ENCODE measurements around the gene SRSF1. TPM values are rescaled to one million over a fixed set of nuclear protein-coding genes. Genes with fewer than 3 reads are reported as not detected.

SRSF1 gene
- total RNA-seq, 2 experiments from 2014 or later = 314 to 323 TPM

DNA sequence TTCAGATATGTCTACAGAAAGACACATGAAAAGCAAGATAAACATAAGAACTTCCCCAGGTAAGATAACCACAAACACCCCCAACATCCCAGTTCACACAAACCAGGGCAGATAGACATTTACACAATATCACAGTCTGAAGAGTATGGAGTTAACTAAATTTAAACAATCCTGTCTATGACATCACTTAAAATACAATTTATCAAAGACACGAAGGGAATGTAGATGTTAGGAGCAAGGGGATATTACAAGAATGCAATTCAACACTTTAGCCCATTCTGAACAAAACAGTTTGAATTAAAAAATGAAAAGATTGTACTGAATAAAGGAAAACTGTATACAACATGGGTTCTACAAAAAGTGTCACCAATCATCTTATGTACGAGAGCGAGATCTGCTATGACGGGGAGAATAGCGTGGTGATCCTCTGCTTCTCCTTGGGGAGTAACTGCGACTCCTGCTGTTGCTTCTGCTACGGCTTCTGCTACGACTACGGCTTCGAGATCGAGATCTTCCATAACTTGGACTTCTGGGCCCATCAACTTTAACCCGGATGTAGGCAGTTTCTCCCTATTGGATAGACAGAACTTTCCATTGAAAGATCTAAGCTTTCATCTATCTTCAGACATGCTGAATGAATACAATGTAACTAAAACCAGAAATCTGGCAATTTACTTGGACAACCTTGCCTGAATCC is 1.9 kb downstream of the SRSF1 start:
- DNase-seq = no peak
- H3K36me3 Mint-ChIP-seq = peaks cover 34% of the 10 kb centered on the region
- ATAC-seq (ENCODE audit: low read depth) = no peak
- H3K4me1 Mint-ChIP-seq = peaks cover 47% of the 10 kb centered on the region
- peak overlapping the region; percentile 98 for H3K4me3 Mint-ChIP-seq
- H3K27me3 Mint-ChIP-seq = no peaks in the 10 kb centered on the region
- POLR2A ChIA-PET = interaction anchor here (2.0 to 4.6 kb wide), 3 partner anchors 8 to 155 kb away, joined by 6 to 49 read pairs (median 44); partner anchors contain the start of gene MRPS23
- H3K9me3 Mint-ChIP-seq = no peaks in the 10 kb centered on the region
- H3K27ac Mint-ChIP-seq = peak overlapping the region; percentile 99

DNA sequence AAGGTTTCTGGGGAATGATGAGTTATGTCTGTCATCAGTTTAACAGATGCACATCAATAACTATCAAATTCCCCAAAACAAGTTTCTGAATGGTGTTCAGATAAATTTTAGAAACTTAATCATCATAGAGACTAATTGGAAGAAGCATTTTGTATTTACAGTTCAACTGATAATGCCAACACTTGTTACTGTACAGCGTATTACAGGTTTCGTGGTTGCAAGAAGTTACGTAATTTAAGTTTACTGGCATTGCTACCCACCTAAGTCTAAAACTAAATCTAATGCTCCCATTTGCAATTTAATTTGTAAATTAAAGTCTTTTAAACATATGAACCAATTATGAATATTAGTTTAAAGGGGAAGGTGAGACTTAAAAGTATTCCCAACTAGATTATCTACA is 3.0 kb downstream of the SRSF1 start:
- Mint-ChIP-seq H3K9me3 (no peaks in the 10 kb centered on the region), H3K4me1 (peaks cover 55% of the 10 kb centered on the region), H3K4me3 (peak overlapping the region; percentile 69), H3K36me3 (peaks cover 36% of the 10 kb centered on the region), H3K27me3 (no peaks in the 10 kb centered on the region), H3K27ac (no peak overlapping the region)
- no peak for ATAC-seq (ENCODE audit: low read depth)
- no peak for DNase-seq
- POLR2A ChIA-PET = no interaction called here

DNA sequence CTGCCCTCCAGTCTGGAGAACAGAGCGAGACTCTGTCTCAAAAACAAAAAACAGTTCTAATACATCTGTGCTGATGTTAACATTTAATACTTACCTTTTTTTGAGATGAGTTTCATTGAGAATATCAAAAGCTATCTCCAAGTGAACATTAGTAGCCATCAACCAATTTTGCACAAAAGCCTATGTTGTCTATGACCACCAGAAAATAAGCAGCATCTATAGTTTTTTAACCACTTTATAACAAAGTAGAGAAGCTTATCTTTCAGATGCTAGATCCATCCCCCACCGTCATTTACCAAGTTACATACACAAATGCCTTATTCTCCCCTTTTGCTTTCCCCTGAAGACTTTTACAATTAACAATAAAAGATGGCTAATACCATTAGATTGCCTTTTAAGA is 4.1 kb downstream of the SRSF1 start:
- Mint-ChIP-seq H3K36me3 (peaks cover 40% of the 10 kb centered on the region), H3K27ac (peak overlapping the region; percentile 59), H3K4me1 (peaks cover 52% of the 10 kb centered on the region), H3K4me3 (peak overlapping the region; percentile 5), H3K27me3 (no peaks in the 10 kb centered on the region), H3K9me3 (no peaks in the 10 kb centered on the region)
- POLR2A ChIA-PET = interaction anchor here (1.8 kb wide), 1 partner anchor 13 kb away, joined by 4 read pairs; no protein-coding TSS in a partner anchor
- no peak for ATAC-seq (ENCODE audit: low read depth)
- no peak for DNase-seq

DNA sequence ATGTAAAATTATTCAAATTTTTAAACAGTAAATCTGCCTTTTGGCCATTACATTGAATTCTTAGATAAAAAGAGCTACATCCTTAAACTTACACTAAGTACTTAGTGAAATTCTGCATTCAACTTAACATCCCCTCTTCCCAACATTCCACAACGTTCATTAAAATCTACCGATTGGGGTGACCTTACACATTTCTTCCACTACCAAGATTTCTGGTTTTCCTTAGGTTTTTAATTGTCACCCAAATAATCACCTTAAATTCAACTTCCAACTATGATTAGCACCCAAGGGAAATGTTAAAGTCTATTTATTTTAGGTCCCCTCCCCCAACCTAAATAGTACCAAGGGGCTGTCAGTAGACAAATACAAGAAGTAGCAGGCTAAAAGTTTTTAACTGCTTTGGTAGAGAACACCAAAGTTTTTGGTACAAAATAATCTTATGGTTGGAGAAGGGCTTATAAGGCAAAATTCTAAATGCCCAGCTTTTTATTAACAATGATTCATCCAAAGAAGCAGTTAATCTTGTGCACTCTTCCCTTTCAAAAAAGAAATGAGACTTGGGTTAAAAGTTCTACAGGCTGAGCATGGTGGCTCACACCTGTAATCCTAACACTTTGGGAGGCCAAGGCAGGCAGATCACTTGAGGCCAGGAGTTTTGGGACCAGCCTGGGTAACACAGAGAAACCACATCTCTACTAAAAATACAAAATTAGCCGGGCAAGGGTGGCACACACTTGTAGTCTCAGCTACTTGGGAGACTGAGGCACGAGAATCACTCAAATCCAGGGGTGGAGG is 4.7 kb downstream of the SRSF1 start:
- Mint-ChIP-seq H3K36me3 (peaks cover 41% of the 10 kb centered on the region), H3K27ac (peak overlapping the region; percentile 59), H3K27me3 (no peaks in the 10 kb centered on the region), H3K4me1 (peaks cover 50% of the 10 kb centered on the region), H3K4me3 (peak overlapping the region; percentile 5), H3K9me3 (no peaks in the 10 kb centered on the region)
- DNase-seq (no peak), ATAC-seq (ENCODE audit: low read depth) (no peak)
- POLR2A ChIA-PET = interaction anchor here (1.8 kb wide), 1 partner anchor 12 kb away, joined by 4 read pairs; no protein-coding TSS in a partner anchor

DNA sequence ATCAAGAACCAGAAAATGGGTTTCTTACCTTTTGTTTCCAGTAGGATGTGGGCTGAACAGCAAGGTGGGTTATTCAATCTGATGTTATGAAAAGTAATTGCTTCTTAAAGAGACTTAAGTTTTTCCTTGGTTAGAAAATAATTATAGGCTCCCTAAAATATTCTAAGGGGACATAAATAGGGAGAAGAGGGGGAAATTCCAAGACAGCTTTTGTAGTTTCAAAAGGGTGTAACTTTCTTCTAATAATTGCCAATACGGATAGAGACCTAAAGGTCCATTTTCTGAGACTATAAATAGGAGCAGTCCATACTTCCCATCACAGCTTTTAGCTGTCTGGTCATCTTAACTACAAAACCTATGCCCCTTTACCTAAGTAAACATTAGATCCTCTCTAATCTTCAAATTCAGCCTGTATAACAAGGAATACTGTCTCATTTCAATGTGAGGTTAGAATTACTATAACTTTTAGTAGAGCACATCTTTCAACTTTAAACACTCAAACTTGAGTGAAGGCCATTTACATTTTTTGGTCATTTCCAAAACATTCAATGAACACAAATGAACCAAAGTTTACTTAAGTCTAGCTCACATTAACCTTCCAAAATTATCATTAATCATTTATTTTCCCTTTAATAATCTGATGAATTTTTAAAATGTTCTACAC is 5.5 kb downstream of the SRSF1 start:
- Mint-ChIP-seq H3K36me3 (peaks cover 38% of the 10 kb centered on the region), H3K27me3 (no peaks in the 10 kb centered on the region), H3K4me3 (no peak overlapping the region), H3K9me3 (no peaks in the 10 kb centered on the region), H3K27ac (no peak overlapping the region), H3K4me1 (peaks cover 52% of the 10 kb centered on the region)
- POLR2A ChIA-PET = interaction anchor here (1.8 kb wide), 1 partner anchor 12 kb away, joined by 4 read pairs; no protein-coding TSS in a partner anchor
- DNase-seq = no peak
- ATAC-seq (ENCODE audit: low read depth) = no peak

DNA sequence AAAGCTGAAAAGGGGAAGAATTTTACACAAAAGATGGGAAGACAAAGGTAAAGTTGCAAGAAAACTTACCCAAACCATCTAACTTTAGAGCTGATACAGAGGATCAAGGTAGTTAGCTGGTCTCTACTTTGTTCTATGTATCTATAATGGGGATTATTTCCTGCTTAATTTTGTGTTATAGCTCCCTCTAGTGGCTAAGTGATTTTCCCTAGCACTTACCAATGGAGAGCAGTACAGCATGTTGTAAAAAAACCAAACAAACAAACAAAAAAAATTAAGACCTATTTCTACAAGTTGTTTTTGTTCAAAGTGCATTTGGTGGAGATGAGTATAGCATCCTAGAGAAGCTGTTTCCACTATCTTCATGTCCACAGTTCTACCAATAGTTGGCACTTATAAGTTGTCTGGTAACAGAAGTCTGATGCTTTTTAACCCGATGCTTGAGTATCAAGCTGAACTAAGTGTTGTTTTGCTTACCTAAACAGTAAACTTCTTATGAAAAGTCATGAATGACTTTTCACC is 7.5 kb downstream of the SRSF1 start:
- peaks cover 47% of the 10 kb centered on the region for H3K4me1 Mint-ChIP-seq
- no peaks in the 10 kb centered on the region for H3K9me3 Mint-ChIP-seq
- no peak overlapping the region for H3K27ac Mint-ChIP-seq
- POLR2A ChIA-PET = interaction anchor here (0.6 to 5.8 kb wide), 7 partner anchors 7 to 155 kb away, joined by 4 to 49 read pairs (median 6); partner anchors contain the start of genes DYNLL2, SRSF1 and VEZF1
- peaks cover 20% of the 10 kb centered on the region for H3K36me3 Mint-ChIP-seq
- H3K27me3 Mint-ChIP-seq = no peaks in the 10 kb centered on the region
- DNase-seq (no peak), ATAC-seq (ENCODE audit: low read depth) (peak; percentile 77)
- H3K4me3 Mint-ChIP-seq = no peak overlapping the region

DNA sequence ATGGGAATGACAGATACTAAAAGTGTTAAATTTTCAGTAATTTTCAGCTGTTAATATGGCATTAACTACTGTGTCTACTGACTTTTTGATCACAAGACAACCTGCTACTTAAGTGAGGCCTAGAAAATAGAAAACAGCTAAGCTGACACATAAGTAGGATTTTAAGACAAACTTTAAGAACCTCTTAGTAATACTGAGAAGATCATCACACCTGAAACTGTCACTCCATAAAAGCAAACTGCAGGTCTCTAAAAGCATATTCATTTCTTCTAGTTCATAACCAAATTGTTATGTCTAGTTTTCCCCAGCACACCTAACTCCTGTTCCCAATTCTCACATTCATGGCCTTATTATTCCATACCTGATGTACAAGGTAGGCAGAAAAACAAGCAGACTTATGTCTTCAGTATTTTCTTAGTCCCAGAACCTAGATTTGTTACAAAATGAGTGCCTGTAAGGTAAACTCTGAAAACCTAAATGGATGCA is 8.0 kb downstream of the SRSF1 start:
- POLR2A ChIA-PET = interaction anchor here (0.7 to 5.8 kb wide), 7 partner anchors 8 to 138 kb away, joined by 4 to 49 read pairs (median 7); partner anchors contain the start of genes DYNLL2, SRSF1 and VEZF1
- peaks cover 49% of the 10 kb centered on the region for H3K4me1 Mint-ChIP-seq
- H3K27ac Mint-ChIP-seq = no peak overlapping the region
- no peak for ATAC-seq (ENCODE audit: low read depth)
- H3K4me3 Mint-ChIP-seq = no peak overlapping the region
- DNase-seq = no peak
- H3K9me3 Mint-ChIP-seq = no peaks in the 10 kb centered on the region
- H3K27me3 Mint-ChIP-seq = no peaks in the 10 kb centered on the region
- peaks cover 19% of the 10 kb centered on the region for H3K36me3 Mint-ChIP-seq

DNA sequence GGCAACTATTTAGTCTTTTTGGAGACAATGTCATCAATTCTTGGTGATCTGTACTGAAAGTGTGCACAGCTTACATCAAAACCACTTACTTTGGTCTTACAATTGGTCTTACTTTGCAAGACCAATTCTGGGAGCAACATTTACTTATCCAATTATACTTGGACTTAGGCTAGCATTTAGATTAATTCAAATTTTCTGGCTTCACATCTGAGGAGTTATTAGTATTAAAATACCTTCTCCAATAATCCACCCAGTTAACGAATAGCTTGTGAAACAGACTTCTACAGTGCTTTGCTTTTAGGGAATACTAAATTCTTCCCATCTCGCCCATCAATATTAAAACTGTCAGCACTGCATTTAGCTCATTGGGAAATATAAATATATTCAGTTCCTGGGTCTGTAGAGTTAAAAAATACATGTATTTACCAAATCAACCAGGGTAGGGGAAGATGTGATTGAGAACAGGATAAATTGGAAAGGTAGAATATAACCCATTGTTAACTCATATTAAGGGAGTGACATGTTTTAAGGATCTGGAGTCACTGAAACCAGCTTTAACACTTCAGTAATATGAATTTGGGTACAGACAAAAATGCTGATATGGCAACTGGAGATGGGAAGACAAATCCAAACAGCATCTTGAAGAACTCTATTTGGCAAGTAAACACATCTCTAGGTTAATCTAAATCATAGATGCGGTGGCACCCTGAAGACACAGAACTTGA is 9.8 kb downstream of the SRSF1 start:
- Mint-ChIP-seq H3K9me3 (no peaks in the 10 kb centered on the region), H3K27me3 (no peaks in the 10 kb centered on the region), H3K4me3 (no peak overlapping the region), H3K4me1 (peaks cover 40% of the 10 kb centered on the region), H3K36me3 (peaks cover 12% of the 10 kb centered on the region), H3K27ac (no peak overlapping the region)
- POLR2A ChIA-PET = interaction anchor here (0.6 to 5.8 kb wide), 9 partner anchors 9 to 1622 kb away, joined by 3 to 49 read pairs (median 3); partner anchors contain the start of genes MRPS23 and SRSF1
- no peak for DNase-seq
- ATAC-seq (ENCODE audit: low read depth) = no peak

DNA sequence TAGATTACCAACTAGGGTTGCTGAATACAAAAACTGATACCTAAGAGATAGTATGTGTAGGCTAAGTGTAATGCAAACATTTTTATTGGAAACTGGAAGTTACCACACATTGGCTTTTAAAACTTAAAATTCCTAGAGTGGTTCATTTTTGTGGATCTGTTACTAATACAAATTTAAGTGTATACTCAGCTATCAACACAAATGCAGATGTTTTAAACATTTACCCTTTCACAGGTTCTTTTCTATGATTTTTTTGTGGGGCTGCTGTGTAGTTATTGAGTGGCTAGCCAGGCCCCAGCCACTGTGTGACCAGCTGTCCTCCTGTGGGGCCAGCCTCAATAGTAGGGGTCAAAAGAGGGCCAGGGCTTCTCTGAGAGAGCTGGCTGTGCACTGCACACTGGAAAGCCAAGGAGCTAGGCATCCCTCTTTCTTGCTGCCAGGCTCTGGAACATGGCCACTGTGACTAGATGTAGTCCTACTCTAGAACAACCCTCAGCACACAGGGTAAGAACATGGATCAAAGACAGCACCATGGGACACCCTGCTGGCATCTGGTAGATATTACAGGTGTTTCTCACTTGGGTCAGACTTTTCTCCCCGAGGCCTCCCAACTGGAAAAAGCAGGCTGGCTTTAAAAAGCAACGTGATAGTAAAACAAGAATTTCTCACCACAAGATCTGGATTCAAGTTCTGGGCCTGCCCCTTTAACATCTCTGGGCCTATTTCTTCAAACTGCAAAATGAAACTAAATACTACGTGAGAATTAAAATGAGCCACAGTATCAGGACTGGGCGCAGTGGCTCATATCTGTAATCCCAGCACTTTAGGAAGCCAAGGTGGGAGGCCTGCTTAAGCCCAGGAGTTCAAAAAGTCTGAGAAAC is 11.7 kb downstream of the SRSF1 start:
- Mint-ChIP-seq H3K36me3 (peaks cover 12% of the 10 kb centered on the region), H3K27me3 (no peaks in the 10 kb centered on the region), H3K9me3 (no peaks in the 10 kb centered on the region), H3K27ac (peak overlapping the region; percentile 5), H3K4me3 (no peak overlapping the region), H3K4me1 (peaks cover 34% of the 10 kb centered on the region)
- DNase-seq = no peak
- POLR2A ChIA-PET = interaction anchor here (1.0 to 5.8 kb wide), 4 partner anchors 9 to 147 kb away, joined by 3 to 49 read pairs (median 8); partner anchors contain the start of gene SRSF1
- ATAC-seq (ENCODE audit: low read depth) = peak; percentile 81

DNA sequence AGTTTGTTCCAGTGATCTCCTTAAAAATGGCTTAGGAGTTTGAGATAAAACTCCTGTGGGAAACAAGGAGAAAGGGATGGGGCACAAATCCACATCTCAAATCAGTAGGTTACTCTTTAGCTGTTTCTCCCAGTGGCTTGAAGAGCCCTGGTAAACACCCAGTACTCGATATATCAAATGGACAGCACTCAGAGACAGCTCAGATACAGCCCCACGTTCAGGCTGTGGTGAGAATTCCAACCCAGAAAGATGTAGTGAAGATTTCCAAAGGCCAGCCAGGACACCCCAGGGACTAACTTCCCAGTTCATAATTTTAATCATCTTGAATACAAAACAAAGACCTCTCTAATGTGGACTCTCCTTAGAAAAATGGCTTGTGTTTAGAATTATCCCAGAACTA is 12.6 kb downstream of the SRSF1 start:
- H3K4me1 Mint-ChIP-seq = peaks cover 34% of the 10 kb centered on the region
- ATAC-seq (ENCODE audit: low read depth) = no peak

More for the DNA sequence above, 12.6 kb downstream of the SRSF1 start:
- Mint-ChIP-seq H3K4me3 (no peak overlapping the region), H3K27ac (no peak overlapping the region), H3K9me3 (no peaks in the 10 kb centered on the region), H3K36me3 (peaks cover 12% of the 10 kb centered on the region), H3K27me3 (no peaks in the 10 kb centered on the region)
- no peak for DNase-seq
- POLR2A ChIA-PET = interaction anchor here (1.0 to 5.8 kb wide), 4 partner anchors 12 to 146 kb away, joined by 3 to 49 read pairs (median 9); partner anchors contain the start of gene SRSF1
